NCI-H1092 treated with DMSO at 0.1 percent for 48 hours (cell line): Measurements from ENCODE around the gene HTN3.
"Not testable (repeated sequence)": the region's sequence is repeated elsewhere in the genome, so short reads cannot be mapped to it uniquely, and the experiment has no call there.

Experiments
- DNase-seq: peaks from one replicate; lab custom pipeline; 2025; lab: John Stamatoyannopoulos, UW

HTN3 gene

DNA sequence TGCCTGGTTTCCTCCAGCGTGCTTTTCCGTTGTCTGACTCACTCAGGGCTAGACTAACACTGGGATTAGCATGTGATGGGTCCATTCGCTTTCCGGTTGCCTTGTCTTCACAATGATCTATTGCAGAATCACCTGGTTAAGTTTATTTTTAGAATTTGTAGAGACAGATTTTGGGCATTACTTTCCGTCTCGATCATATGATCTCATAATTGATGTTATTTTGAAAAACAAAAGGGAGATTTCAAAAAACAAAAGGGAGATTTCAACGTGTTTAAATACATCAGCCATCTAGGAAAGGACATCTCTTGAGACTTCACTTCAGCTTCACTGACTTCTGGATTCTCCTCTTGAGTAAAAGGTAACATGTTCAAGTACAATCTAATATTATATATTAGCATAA lies at the start of gene HTN3:
Gene HTN3 (plus strand): TSS at position 301 of the 400 bp plus-strand sequence. CDS start 2,282 bp downstream, outside the sequence.
- DNase-seq, result not testable (repeated sequence)

- no peak for DNase-seq
These were observed 44.2 kb upstream of the HTN3 start for GRCh38 chr4:69984030-69984443.

DNA sequence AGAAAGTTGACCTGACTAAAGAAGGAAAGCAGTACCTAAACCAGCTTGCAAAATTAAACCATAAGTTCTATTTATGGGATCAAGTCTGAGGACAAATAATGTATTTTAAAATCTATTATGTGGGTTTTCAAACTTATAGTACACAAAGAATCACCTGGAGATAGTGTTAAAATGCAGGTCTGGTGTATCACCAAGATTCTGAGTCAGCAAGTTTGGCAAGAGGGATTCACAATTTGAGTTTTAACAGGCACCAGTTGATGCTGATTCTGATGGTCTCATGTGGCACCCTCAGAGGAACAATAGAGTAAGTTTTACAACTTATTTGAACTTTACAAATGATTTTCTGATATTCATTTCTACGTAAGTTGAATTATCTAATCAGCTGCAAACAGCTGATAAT lies 41.6 kb upstream of the HTN3 start:
- no peak for DNase-seq

DNA sequence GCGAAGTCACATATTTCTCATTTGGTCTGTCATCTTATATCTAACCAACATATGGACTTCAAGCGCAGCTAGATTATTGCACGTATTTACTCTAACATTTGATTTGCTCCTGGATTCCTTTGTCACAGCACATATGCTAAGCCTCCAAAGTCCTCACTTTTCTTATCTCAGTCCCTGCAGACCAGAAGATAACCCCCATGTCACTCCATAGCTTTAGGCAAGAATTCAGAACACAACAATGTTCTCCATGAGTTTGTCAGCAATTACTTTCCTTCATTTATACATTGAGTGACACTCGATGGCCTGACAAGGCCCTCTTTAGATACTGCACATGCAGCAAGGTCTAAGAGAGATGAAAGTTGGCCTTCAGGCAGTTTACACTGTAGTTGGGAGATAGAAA lies 37.2 kb upstream of the HTN3 start:
- DNase-seq, result no peak

DNA sequence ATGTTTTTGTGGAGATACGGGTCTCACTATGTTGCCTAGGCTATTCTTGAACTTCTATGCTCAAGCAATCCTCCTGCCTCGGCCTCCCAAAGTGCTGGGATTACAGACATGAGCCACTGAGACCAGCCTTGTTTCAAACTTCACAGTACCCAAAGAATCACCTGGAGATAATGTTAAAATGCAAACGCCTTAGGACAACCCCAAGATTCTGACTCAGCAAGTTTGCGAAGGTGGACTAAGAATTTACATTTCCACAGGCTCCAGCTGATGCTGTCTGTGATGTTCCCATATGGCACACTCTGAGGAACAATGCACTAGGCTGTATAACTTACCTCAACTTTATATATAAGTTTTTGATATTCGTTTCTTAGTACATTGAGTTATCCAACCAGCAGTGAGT lies 33.5 kb upstream of the HTN3 start:
- no peak for DNase-seq

DNA sequence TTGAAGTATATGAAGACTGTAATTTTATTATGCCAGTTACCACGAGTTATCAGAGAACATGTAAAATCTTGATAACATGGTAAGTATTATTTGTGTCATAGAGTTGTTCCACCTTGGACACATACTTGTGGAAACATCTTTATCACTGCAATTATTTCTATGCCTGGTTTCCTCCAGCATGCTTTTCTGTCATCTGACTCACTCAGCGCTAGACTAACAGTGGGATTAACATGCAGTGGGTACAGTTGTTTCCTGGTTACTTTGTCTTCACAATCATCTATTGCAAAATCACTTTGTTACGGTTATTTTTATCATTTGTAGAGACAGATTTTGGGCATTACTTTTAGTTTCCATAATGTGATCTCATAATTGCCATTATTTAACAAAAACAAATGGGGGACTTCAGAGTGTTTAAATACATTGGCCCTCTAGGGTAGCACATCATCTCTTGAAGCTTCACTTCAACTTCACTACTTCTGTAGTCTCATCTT lies 32.7 kb upstream of the HTN3 start, which contains the start of gene STATH:
Gene STATH (plus strand): TSS at position 441 of the 491 bp plus-strand sequence. CDS start 2,472 bp downstream, outside the sequence.
- DNase-seq, result no peak

DNA sequence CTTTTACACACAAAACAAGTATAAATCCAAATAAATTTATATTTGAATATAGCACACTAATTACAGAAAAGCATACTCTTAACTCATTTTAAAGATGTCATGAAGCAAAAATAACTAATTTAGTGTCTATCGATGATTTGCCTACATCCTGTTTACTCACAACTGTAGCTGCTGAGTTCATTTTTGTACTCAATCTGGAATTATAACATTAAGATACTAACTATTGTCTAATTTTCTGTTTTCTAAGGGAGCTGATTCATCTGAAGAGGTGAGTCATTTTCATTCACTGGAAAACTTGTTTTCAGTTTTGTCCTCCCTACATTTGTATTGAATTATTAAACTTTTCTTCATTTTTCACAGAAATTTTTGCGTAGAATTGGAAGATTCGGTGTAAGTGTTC lies 28.8 kb upstream of the HTN3 start:
- DNase-seq, result no peak

DNA sequence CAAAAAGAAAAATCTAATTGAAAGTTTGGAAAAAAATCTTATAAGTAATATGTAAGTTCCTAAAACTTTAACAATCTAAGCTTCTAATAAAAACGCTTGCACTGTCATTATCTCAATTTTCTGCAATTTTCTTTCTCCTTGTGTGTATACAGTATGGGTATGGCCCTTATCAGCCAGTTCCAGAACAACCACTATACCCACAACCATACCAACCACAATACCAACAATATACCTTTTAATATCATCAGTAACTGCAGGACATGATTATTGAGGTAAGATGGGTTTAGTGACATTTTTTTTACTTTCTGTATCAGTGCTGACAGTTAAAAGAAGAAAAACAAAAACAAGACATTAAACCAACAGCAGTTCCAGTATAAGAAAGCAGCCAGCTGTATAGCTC lies 27.5 kb upstream of the HTN3 start:
- no peak for DNase-seq

DNA sequence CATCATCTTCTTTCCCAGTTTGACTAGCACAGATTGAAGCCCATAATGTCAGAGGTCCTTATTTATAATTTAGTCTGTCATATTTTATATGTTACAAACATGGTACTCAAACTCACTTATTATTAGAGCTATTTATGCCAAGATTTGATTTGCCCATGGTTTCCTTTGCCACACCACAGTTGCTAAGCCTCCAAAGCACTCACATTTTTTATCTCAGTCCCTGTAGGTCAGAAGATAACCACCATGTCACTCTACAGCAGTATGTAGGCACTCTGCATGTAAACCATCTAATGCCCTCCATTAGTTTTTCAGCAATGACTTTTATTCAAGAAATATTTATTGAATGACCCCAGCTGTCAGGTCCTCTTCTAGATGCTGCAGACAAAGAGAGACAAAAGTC lies 25.8 kb upstream of the HTN3 start:
- DNase-seq, result no peak

DNA sequence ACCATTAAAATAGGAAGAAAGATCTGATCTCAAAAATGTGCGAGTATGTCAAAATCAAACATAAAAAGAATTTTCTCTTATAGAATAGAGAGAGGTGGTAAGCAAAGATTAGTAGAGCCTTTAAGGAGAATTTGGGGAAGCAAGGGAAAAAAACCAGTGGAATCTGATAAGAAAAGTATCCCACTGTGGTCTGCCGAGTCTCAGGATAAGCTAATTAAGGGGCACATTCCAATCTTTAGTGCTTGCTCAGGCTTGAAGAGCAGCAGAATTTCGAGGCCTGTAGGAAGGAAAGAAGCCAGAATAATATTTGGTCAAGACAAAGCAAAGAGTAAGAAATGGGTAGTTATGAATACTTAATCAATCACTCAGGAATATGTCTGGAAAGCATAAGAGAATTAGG lies 19.5 kb upstream of the HTN3 start:
- DNase-seq, result no peak

GRCh38 chr4:70019006-70019405 lies 9.3 kb upstream of the HTN3 start:
- DNase-seq, result not testable (repeated sequence)

GRCh38 chr4:70023218-70023617 lies 5.0 kb upstream of the HTN3 start:
- DNase-seq, result no peak

GRCh38 chr4:70027011-70027410 lies 1.2 kb upstream of the HTN3 start:
- DNase-seq, result no peak

DNA sequence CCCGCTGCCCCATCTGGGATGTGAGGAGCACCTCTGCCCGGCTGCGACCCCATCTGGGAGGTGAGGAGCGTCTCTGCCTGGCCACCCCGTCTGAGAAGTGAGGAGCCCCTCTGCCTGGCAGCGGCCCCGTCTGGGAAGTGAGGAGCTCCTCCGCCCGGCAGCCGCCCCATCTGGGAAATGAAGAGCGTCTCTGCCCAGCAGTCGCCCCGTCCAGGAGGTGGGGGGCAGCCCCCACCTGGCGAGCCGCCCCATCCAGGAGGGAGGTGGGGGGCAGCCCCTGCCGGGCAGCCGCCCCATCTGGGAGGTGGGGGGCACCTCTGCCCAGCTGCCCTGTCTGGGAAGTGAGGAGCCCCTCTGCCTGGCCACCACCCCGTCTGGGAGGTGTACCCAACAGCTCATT lies 9.3 kb downstream of the HTN3 start:
- not testable (repeated sequence) for DNase-seq

DNA sequence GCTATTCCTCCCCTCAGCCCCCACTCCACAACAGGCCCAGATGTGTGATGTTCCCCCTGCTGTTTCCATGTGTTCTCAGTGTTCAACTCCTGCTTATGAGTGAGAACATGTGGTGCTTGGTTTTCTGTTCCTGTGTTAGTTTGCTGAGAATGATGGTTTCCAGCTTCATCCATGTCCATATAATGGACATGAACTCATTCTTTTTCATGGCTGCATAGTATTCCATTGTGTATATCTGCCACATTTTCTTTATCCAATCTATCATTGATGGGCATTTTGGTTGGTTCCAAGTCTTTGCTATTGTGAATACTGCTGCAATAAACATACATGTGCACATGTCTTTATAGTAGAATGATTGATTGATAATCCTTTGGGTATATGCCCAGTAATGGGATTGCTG lies 11.7 kb downstream of the HTN3 start:
- DNase-seq, result not testable (repeated sequence)

GRCh38 chr4:70041652-70042286 lies 13.5 kb downstream of the HTN3 start:
- no peak for DNase-seq

- DNase-seq, result not testable (repeated sequence)
These were observed 21.9 kb downstream of the HTN3 start, which contains the start of gene HTN1 for GRCh38 chr4:70050138-70050537. HTN1 (plus strand) TSS chr4:70050438; CDS start chr4:70053077, 2,639 bp downstream.

DNA sequence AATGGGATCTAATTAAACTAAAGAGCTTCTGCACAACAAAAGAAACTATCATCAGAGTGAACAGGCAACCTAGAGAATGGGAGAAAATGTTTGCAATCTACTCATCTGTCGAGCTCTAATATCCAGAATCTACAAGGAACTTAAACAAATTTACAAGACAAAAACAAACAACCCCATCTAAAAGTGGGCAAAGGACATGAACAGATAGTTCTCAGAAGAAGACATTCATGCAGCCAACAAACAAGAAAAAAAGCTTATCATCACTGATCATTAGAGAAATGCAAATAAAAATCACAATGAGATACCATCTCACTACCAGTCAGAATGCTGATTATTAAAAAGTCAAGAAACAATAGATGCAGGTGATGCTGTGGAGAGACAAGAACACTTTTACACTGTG lies 28.3 kb downstream of the HTN3 start:
- DNase-seq, result not testable (repeated sequence)

DNA sequence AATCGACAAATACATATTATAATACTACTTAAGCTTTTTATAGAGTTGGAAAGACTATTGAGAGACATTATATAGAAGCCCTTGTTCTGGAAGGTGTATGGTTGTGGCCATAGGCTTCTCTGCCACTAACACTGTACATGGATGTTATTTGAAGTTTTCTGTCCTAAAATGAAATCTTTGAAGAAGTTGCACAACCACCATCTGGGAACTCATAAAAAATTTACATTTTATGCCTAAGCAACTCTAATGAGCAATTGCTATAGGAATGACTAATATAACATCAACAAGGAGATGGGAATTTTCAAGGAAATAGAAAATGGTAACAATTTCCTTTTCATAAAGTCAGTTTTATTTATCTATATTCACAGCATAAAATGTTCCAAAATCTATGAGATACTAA lies 29.4 kb downstream of the HTN3 start:
- no peak for DNase-seq

DNA sequence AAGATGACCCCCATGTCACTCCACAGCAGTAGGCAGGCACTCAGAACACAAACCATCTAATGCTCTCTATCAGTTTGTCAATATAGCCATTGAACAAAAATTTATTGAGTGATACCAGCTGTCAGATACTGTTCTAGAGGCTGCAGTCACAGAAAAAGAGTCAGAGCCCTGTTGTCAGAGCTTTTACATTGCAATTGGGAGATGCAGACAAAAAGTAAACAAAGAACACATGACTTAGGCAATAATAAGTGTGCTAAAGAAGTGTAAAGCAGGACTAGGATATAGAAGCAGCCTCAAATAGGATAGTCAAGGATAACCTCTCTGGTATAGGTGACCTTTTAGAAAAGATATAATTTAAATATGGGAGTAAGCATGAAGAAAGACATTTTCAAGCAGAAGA lies 30.9 kb downstream of the HTN3 start:
- no peak for DNase-seq

DNA sequence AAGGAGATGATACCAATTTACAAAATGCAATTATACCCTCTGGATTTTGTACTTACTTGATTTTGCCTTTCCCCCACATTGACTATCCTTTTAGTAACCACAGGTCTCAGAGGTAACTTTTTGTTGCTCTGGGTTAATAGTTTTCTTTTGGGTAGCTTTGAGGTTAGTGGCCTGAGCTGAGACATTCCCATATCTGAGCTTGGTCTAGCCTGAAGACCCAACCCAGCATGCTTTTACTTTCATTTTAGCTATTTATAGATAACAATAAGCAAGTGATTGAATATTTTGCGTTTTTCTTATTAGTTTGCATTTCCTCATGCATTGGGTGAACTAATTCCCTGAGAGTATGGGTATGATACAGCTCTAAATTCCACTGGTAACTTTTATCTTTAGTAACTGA lies 33.7 kb downstream of the HTN3 start:
- no peak for DNase-seq

DNA sequence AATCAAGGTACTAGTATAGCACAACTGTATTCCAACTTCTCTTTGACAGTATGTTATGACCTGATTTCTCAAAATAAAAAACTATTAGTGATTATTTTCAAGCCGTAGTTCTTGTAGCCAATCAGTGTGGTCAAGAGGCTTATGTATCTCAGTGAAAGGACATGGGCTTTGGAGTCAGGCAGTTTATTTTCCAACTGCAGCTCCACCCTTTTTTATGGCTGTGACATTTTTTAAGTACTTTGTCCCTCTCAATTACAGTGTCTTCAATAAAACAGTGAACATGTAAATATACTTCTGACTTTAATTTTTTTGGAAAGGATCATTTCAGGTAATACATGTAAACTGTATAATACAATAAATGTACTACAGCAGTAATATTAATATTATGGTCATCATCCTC lies 51.9 kb downstream of the HTN3 start:
- DNase-seq, result no peak
